Gastroesophageal sphincter (tissue), 4 donors: ENCODE data around the gene MEF2D. TPM values are rescaled to one million over a fixed set of nuclear protein-coding genes. Genes with fewer than 3 reads are reported as not detected.

Experiments used
- ATAC-seq: fragments of 150-250 bp; one replicate; pipeline ENCODE4 v1.9.1; 2016; ENCODE audit warnings: mild to moderate bottlenecking, moderate library complexity
- H3K27ac ChIP-seq, 4 donors: fragments of 200-600 bp; sonication (generic) in 3 of 4; 1 replicate in 3 of 4; 2 replicates in 1 of 4; pipeline ENCODE4 v1.5.1; 2016 to 2019
- H3K27me3 ChIP-seq: fragments of 200-600 bp; sonication (generic); one replicate; pipeline ENCODE4 v1.5.1; 2019
- H3K36me3 ChIP-seq, 2 donors: fragments of 200-600 bp; sonication (generic); one replicate each; pipeline ENCODE4 v1.5.1; 2019; ENCODE audit warnings: control low read depth in 1 of 2
- H3K4me1 ChIP-seq, 3 donors: fragments of 200-600 bp; sonication (generic); 1 replicate in 2 of 3; 2 replicates in 1 of 3; pipeline ENCODE4 v1.5.1; 2016 to 2019; ENCODE audit warnings: control low read depth in 2 of 3
- H3K4me3 ChIP-seq, 2 donors: fragments of 200-600 bp; sonication (generic); one replicate each; pipeline ENCODE4 v1.5.1; 2019; ENCODE audit warnings: mild to moderate bottlenecking in 1 of 2, moderate library complexity in 1 of 2
- H3K9me3 ChIP-seq, 3 donors: fragments of 200-600 bp; sonication (generic); one replicate each; pipeline ENCODE4 v1.5.1; 2017 to 2019; ENCODE audit warnings: control low read depth in 2 of 3
- EP300 ChIP-seq: sonication (generic); formaldehyde crosslinking; IDR thresholded peaks from one replicate; pipeline ENCODE4 v1.6.1; 2017; ENCODE audit warnings: antibody characterized with exemption, mild to moderate bottlenecking
- POLR2A ChIP-seq, 2 donors: fragments of 450-650 bp; IDR thresholded peaks; one replicate each; pipeline ENCODE4 v1.6.1; 2017; ENCODE audit warnings: antibody characterized with exemption in 2 of 2, mild to moderate bottlenecking in 2 of 2, moderate library complexity in 1 of 2
- POLR2AphosphoS5 ChIP-seq: sonication (generic); formaldehyde crosslinking; IDR thresholded peaks from one replicate; pipeline ENCODE4 v1.6.1; 2017; ENCODE audit warnings: antibody characterized with exemption
- WGBS, 2 donors: methylation state at CpG; one replicate each; pipeline ENCODE4 v1.1.5; 2018; ENCODE audit warnings: low coverage in 1 of 2; 5-methylcytosine and 5-hydroxymethylcytosine counted together
- total RNA-seq, 4 donors: library from RNA; depleted of rRNA; stranded (reverse); fragments of >200 nt; gene quantifications; one replicate each; pipeline ENCODE4 v1.1.0, GENCODE V29; 2016
- TF ChIP-seq, protein P1 (sequence below), 4 experiments: fragments of 200-600 bp in 2 of 4; fragments of 450-650 bp in 2 of 4; sonication (generic) in 1 of 4; IDR thresholded peaks; one replicate each; pipeline ENCODE4 v1.5.1; 2017 to 2019; ENCODE audit warnings: antibody characterized with exemption in 4 of 4, mild to moderate bottlenecking in 2 of 4, moderate library complexity in 2 of 4

MEF2D gene
- 10 to 100 TPM; 49.0 to 94.3 (median 67.1) TPM for total RNA-seq

DNA sequence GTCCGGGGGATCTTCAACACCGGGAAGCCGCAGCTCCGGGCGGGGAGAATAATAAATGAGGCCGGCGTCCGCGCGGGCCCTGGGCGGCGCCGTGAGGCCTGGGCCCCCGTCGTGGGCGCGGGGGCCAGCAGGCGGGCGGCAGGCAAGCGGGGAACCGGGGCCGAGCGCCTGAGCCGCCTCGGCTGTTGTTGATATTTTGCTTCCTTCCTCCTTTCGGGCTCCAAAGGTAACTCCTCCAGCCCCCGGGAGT, at the start of gene MEF2D:
Gene MEF2D (minus strand): TSS at position 233 of the 250 bp plus-strand sequence. CDS start 17,483 bp downstream, outside the sequence.
- Histone ChIP-seq H3K9me3 (no peaks in the 10 kb centered on the region), H3K27ac (peak within 1 kb of the TSS; percentile 99 to 100 (median 99)), H3K27me3 (no peaks in the 10 kb centered on the region), H3K4me3 (peak within 1 kb of the TSS; percentile 95 to 98), H3K4me1 (peaks cover 21 to 79% (median 62%) of the 10 kb centered on the region in 3 donors), H3K36me3 (no peaks in the 10 kb centered on the region)
- TF ChIP-seq POLR2A (IDR thresholded peaks at IDR 0.05) = peak; percentile 31 to 76
- no peak for TF ChIP-seq POLR2AphosphoS5
- TF ChIP-seq, protein P1, sequence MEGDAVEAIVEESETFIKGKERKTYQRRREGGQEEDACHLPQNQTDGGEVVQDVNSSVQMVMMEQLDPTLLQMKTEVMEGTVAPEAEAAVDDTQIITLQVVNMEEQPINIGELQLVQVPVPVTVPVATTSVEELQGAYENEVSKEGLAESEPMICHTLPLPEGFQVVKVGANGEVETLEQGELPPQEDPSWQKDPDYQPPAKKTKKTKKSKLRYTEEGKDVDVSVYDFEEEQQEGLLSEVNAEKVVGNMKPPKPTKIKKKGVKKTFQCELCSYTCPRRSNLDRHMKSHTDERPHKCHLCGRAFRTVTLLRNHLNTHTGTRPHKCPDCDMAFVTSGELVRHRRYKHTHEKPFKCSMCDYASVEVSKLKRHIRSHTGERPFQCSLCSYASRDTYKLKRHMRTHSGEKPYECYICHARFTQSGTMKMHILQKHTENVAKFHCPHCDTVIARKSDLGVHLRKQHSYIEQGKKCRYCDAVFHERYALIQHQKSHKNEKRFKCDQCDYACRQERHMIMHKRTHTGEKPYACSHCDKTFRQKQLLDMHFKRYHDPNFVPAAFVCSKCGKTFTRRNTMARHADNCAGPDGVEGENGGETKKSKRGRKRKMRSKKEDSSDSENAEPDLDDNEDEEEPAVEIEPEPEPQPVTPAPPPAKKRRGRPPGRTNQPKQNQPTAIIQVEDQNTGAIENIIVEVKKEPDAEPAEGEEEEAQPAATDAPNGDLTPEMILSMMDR (IDR thresholded peaks at IDR 0.05) = peak in 2 of 4 experiments; percentile 13 to 17
- TF ChIP-seq EP300 = no peak
- ATAC-seq = no peak
- no CpG with 5 or more reads among the region's 27 CpGs for WGBS, 2 donors

DNA sequence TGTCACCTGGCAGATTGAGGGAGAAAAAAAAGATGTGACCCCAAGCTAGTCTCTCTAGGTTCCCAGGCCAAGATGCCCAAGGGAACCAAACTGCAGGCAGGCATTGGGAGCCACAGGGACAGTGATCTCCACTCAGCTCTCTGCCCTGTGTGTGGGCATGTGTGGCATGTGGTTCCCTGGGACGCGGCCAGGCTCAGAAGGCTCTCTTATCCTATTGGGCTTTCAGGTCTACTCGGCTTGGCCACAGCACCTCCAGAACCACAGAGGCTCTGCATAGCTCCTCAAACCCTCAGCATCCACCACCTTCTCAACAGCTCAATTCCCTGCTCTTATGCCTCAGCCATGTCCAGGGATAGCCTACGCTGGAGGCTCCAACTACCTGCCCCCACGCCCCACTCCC, 49.8 kb upstream of the MEF2D start:
- no peaks in the 10 kb centered on the region for H3K27me3 ChIP-seq
- no peak overlapping the region for H3K4me3 ChIP-seq
- no peak overlapping the region for H3K27ac ChIP-seq
- WGBS, 2 donors = 91 to 100% methylated on average over 2 to 5 of the region's 5 CpGs
- H3K4me1 ChIP-seq = peaks cover 0 to 14% (median 0%) of the 10 kb centered on the region in 3 donors
- no peaks in the 10 kb centered on the region for H3K36me3 ChIP-seq
- H3K9me3 ChIP-seq = no peaks in the 10 kb centered on the region
- ATAC-seq = no peak
- TF ChIP-seq EP300 (no peak), POLR2A (IDR thresholded peaks at IDR 0.05) (no peak), POLR2AphosphoS5 (no peak)
- TF ChIP-seq, protein P1 (IDR thresholded peaks at IDR 0.05) = no peak

DNA sequence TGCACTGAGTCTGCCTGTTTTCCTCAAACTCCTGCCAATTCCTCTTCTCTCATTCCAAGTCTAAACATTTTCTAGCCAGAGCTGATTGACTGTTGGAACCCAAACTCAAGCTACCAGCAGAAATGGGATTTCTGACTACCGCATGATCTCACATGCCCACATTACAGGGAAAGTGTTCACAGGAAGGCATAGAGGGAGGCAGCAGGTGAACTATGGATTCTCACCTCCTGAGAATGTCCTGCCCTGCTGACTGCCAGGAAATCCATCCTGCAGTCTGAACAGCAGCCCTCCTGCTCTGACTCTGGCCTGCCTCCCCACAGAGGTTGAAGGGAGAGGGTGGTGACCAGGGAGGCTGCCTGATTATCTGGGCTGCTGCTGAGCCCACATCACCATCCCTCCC, 49.3 kb upstream of the MEF2D start:
- TF ChIP-seq, protein P1 (IDR thresholded peaks at IDR 0.05) = no peak
- TF ChIP-seq EP300 = no peak
- TF ChIP-seq POLR2A (IDR thresholded peaks at IDR 0.05) = no peak
- TF ChIP-seq POLR2AphosphoS5 = no peak
- H3K36me3 ChIP-seq = no peaks in the 10 kb centered on the region
- WGBS, 2 donors = 80 to 100% methylated on average over 1 of the region's 1 CpG
- ATAC-seq = no peak
- no peak overlapping the region for H3K27ac ChIP-seq
- no peaks in the 10 kb centered on the region for H3K27me3 ChIP-seq
- H3K4me3 ChIP-seq = no peak overlapping the region
- no peaks in the 10 kb centered on the region for H3K9me3 ChIP-seq
- peaks cover 0 to 14% (median 0%) of the 10 kb centered on the region in 3 donors for H3K4me1 ChIP-seq

DNA sequence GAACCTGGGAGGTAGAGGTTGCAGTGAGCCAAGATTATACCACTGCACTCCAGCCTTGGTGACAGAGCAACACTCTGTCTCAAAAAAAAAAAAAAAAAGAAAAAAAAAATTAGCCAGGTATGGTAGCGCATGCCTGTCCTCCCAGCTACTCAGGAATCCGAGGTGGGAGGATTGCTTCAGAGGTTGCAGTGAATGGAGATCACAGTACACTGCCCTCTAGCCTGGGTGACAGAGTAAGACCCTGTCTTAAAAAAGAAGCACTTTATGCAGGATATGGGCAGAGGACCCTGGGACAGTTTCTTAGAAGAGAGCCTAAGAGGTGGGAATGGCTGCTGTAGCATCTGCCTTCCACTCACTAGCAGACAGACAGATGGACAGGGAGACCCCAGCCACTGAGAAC, 48.8 kb upstream of the MEF2D start:
- no peak overlapping the region for H3K27ac ChIP-seq
- H3K27me3 ChIP-seq = no peaks in the 10 kb centered on the region
- H3K36me3 ChIP-seq = no peaks in the 10 kb centered on the region
- no peaks in the 10 kb centered on the region for H3K9me3 ChIP-seq
- no peak for ATAC-seq
- H3K4me1 ChIP-seq = peaks cover 0 to 14% (median 0%) of the 10 kb centered on the region in 3 donors
- no peak overlapping the region for H3K4me3 ChIP-seq
- TF ChIP-seq EP300 = no peak
- TF ChIP-seq POLR2A (IDR thresholded peaks at IDR 0.05) = no peak
- TF ChIP-seq POLR2AphosphoS5 = no peak
- TF ChIP-seq, protein P1 (IDR thresholded peaks at IDR 0.05) = no peak
- WGBS, 2 donors = 80 to 100% methylated on average over 1 of the region's 2 CpGs

DNA sequence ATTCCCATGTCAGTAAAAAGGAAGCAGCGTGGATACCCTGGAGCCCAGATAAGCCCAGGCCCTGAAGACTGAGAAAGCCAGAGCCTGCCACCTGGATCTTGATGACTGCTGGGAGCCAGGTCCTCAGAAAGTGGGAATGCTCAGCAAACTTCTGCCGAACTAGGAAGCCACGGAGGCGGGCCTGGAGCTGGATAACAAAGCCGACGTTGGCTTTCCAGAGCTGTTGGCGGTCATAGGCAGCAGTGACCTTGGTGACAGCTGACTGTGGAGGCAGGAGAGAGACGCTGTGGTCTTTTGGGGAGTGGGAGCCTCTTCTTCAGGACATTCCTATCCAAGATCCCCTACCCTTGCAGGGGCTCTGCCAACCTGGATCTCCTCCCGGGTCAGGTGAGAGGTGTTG, 47.4 kb upstream of the MEF2D start:
- TF ChIP-seq POLR2AphosphoS5 = no peak
- TF ChIP-seq, protein P1 (IDR thresholded peaks at IDR 0.05) = no peak
- no peak for TF ChIP-seq POLR2A (IDR thresholded peaks at IDR 0.05)
- TF ChIP-seq EP300 = no peak
- H3K27me3 ChIP-seq = no peaks in the 10 kb centered on the region
- no peaks in the 10 kb centered on the region for H3K36me3 ChIP-seq
- peaks cover 0 to under 1% (median 0%) of the 10 kb centered on the region in 3 donors for H3K4me1 ChIP-seq
- H3K27ac ChIP-seq = no peak overlapping the region
- H3K9me3 ChIP-seq = no peaks in the 10 kb centered on the region
- no peak for ATAC-seq
- WGBS, 2 donors = 86% methylated on average over 1 of the region's 9 CpGs; no CpG with 5 or more reads in 1 of the 2 donors
- H3K4me3 ChIP-seq = no peak overlapping the region
